Umbilical cord (tissue), 2 donors: ENCODE measurements around the gene ZGRF1. TPM values are rescaled to one million over a fixed set of nuclear protein-coding genes. Genes with fewer than 3 reads are reported as not detected.
"Not testable (repeated sequence)": the region's sequence is repeated elsewhere in the genome, so short reads cannot be mapped to it uniquely, and the experiment has no call there.

Source experiments
- DNase-seq: peaks from one replicate; pipeline ENCODE4 v3.0.0-alpha.2; 2015; ENCODE audit warnings: low spot score
- total RNA-seq: library from RNA; depleted of rRNA; stranded (reverse); fragments of >200 nt; gene quantifications from one replicate; pipeline ENCODE4 v1.2.3, GENCODE V29; 2014; ENCODE audit warnings: low replicate concordance; ENCODE audit not compliant: insufficient read depth

ZGRF1 gene
- total RNA-seq, 1 donor from 2014 or later: 11.1 TPM

- DNase-seq: no peak
Measured at GRCh38 chr4:112557676-112558411, 78.9 kb downstream of the ZGRF1 start.

- not testable (repeated sequence) for DNase-seq
Measured at GRCh38 chr4:112554271-112554670, 82.4 kb downstream of the ZGRF1 start.

GRCh38 chr4:112552668-112553067 lies 84.0 kb downstream of the ZGRF1 start:
- DNase-seq: no peak

- no peak for DNase-seq
Measured at GRCh38 chr4:112550728-112551127, 86.0 kb downstream of the ZGRF1 start.

- no peak for DNase-seq
Measured at GRCh38 chr4:112546476-112546875, 90.2 kb downstream of the ZGRF1 start.

GRCh38 chr4:112545346-112545745 lies 91.4 kb downstream of the ZGRF1 start:
- no peak for DNase-seq

- DNase-seq: no peak
Measured at GRCh38 chr4:112540695-112541094, 96.0 kb downstream of the ZGRF1 start.

GRCh38 chr4:112536123-112536522 lies 100.6 kb downstream of the ZGRF1 start:
- DNase-seq: no peak

GRCh38 chr4:112532267-112532666 lies 104.4 kb downstream of the ZGRF1 start:
- DNase-seq: no peak

- no peak for DNase-seq
Measured at GRCh38 chr4:112531146-112531545, 105.6 kb downstream of the ZGRF1 start.

GRCh38 chr4:112526061-112526460 lies 110.6 kb downstream of the ZGRF1 start:
- DNase-seq: no peak

GRCh38 chr4:112523764-112524505 lies 112.8 kb downstream of the ZGRF1 start:
- no peak for DNase-seq

GRCh38 chr4:112523008-112523721 lies 113.5 kb downstream of the ZGRF1 start:
- DNase-seq: no peak

GRCh38 chr4:112522431-112522830 lies 114.3 kb downstream of the ZGRF1 start:
- DNase-seq: not testable (repeated sequence)

- no peak for DNase-seq
Measured at GRCh38 chr4:112521123-112522023, 115.3 kb downstream of the ZGRF1 start.

GRCh38 chr4:112520598-112521122 lies 116.0 kb downstream of the ZGRF1 start:
- DNase-seq: no peak

GRCh38 chr4:112519689-112520597 lies 116.8 kb downstream of the ZGRF1 start:
- no peak for DNase-seq

GRCh38 chr4:112518675-112519074 lies 118.0 kb downstream of the ZGRF1 start:
- DNase-seq: no peak

- no peak for DNase-seq
Measured at GRCh38 chr4:112517911-112518310, 118.8 kb downstream of the ZGRF1 start.

- DNase-seq: no peak
Measured at GRCh38 chr4:112517067-112517634, 119.6 kb downstream of the ZGRF1 start.
